B cell (primary cell): ENCODE data around the gene TIFAB. TPM values are rescaled to one million over a fixed set of nuclear protein-coding genes. Genes with fewer than 3 reads are reported as not detected.

ENCODE experiments used
- ATAC-seq: fragments of 200-7000 bp; cut with Tn5 transposase; one replicate; pipeline ENCODE4 v1.10.0; 2021; ENCODE audit warnings: low read depth, mild to moderate bottlenecking, moderate number of reproducible peaks, moderate library complexity
- CTCF ChIA-PET: fragments of 350-600 bp; sonication (Branson Sonifier 250); formaldehyde crosslinking; loops from one replicate; lab custom pipeline; 2021; ENCODE audit warnings: antibody characterized with exemption, inconsistent platforms; lab: Charles Lee
- POLR2A ChIA-PET: fragments of 350-600 bp; sonication (Branson Sonifier 250); formaldehyde crosslinking; loops from one replicate; lab custom pipeline; 2021; ENCODE audit warnings: antibody characterized with exemption; lab: Charles Lee
- DNase-seq: peaks from one replicate; pipeline ENCODE4 v3.0.0; 2013
- H2AFZ ChIP-seq: 2 replicates; pipeline ENCODE4 v1.6.1; 2012; ENCODE audit warnings: mild to moderate bottlenecking, low read depth, low read length; ENCODE audit not compliant: insufficient read depth, poor library complexity, severe bottlenecking
- H3K27ac ChIP-seq, 2 donors: 1 replicate in 1 of 2; 2 replicates in 1 of 2; pipeline ENCODE4 v1.5.1; 2012 to 2013; ENCODE audit warnings: low read length in 2 of 2, mild to moderate bottlenecking in 2 of 2, moderate library complexity in 1 of 2
- H3K27me3 ChIP-seq, 4 experiments: fragments of 200-600 bp in 1 of 4; sonication (generic) in 1 of 4; replicated peaks in 1 of 4; 1 replicate in 2 of 4; 2 replicates in 2 of 4; pipeline versions ENCODE4 v1.6.1 to v1.7.0; 2013 to 2016; ENCODE audit warnings: low read length in 3 of 4, mild to moderate bottlenecking in 2 of 4, mixed read lengths in 1 of 4, moderate library complexity in 1 of 4; ENCODE audit not compliant: insufficient read depth in 4 of 4, control insufficient read depth in 3 of 4; ENCODE audit errors: control extremely low read depth in 1 of 4
- H3K36me3 ChIP-seq, 2 experiments: replicated peaks in 1 of 2; 1 replicate in 1 of 2; 2 replicates in 1 of 2; pipeline versions ENCODE4 v1.6.1 to v1.7.1; 2013; ENCODE audit warnings: low read length in 1 of 2; ENCODE audit not compliant: insufficient read depth in 2 of 2, control insufficient read depth in 1 of 2; ENCODE audit errors: control extremely low read depth in 1 of 2, extremely low read depth in 1 of 2
- H3K4me1 ChIP-seq, 2 donors: fragments of 200-600 bp in 1 of 2; sonication (generic) in 1 of 2; 1 replicate in 1 of 2; 2 replicates in 1 of 2; pipeline versions ENCODE4 v1.5.1 to v1.6.1; 2013 to 2017; ENCODE audit warnings: low read length in 2 of 2; ENCODE audit not compliant: control insufficient read depth in 2 of 2, insufficient read depth in 2 of 2
- H3K4me2 ChIP-seq: replicated peaks from 2 replicates; pipeline ENCODE3; 2012; ENCODE audit warnings: mild to moderate bottlenecking, low read depth, low read length; ENCODE audit not compliant: poor library complexity, severe bottlenecking
- H3K4me3 ChIP-seq, 5 experiments: fragments of 200-600 bp in 1 of 5; sonication (generic) in 1 of 5; 1 replicate in 3 of 5; 2 replicates in 2 of 5; pipeline versions ENCODE4 v1.5.1 to v1.7.0; 2011 to 2016; ENCODE audit warnings: low read length in 4 of 5, mild to moderate bottlenecking in 4 of 5, low read depth in 2 of 5, control low read depth in 1 of 5, moderate library complexity in 1 of 5; ENCODE audit not compliant: insufficient read depth in 1 of 5; ENCODE audit errors: control extremely low read depth in 1 of 5, extremely low read depth in 1 of 5
- H3K79me2 ChIP-seq: fragments of 200-600 bp; sonication (generic); one replicate; pipeline ENCODE4 v1.6.0; 2016; ENCODE audit warnings: low read length; ENCODE audit not compliant: control insufficient read depth, insufficient read depth
- H3K9ac ChIP-seq: fragments of 200-600 bp; sonication (generic); 2 replicates; pipeline ENCODE4 v1.6.1; 2017; ENCODE audit warnings: mild to moderate bottlenecking, low read length, moderate library complexity
- H3K9me3 ChIP-seq, 3 donors: one replicate each; pipeline versions ENCODE4 v1.6.1 to v1.7.1; 2013; ENCODE audit warnings: low read length in 2 of 3; ENCODE audit not compliant: control insufficient read depth in 2 of 3, insufficient read depth in 1 of 3; ENCODE audit errors: control extremely low read depth in 1 of 3
- H4K20me1 ChIP-seq: 2 replicates; pipeline ENCODE4 v1.6.0; 2012; ENCODE audit warnings: mild to moderate bottlenecking, low read length; ENCODE audit not compliant: insufficient read depth, control insufficient read depth, poor library complexity, severe bottlenecking
- H3K27ac Mint-ChIP-seq: one replicate; pipeline ENCODE4 v1.8.0; 2021; ENCODE audit warnings: mixed read lengths
- H3K27me3 Mint-ChIP-seq: one replicate; pipeline ENCODE4 v1.8.0; 2021; ENCODE audit warnings: mixed read lengths
- H3K4me1 Mint-ChIP-seq: one replicate; pipeline ENCODE4 v1.8.0; 2021; ENCODE audit warnings: mixed read lengths
- H3K4me3 Mint-ChIP-seq: one replicate; pipeline ENCODE4 v1.8.0; 2021; ENCODE audit warnings: mixed read lengths
- H3K9me3 Mint-ChIP-seq: one replicate; pipeline ENCODE4 v1.8.0; 2022; ENCODE audit warnings: mixed read lengths; ENCODE audit not compliant: insufficient read depth
- CTCF ChIP-seq: fragments of 200-600 bp; IDR thresholded peaks from one replicate; pipeline ENCODE4 v1.8.0; 2022; ENCODE audit warnings: antibody characterized with exemption, mild to moderate bottlenecking
- EZH2 ChIP-seq: IDR thresholded peaks from 2 replicates; pipeline ENCODE4 v1.6.1; 2012; ENCODE audit warnings: borderline replicate concordance, low read depth, mild to moderate bottlenecking, moderate library complexity, low read length; ENCODE audit not compliant: insufficient read depth, poor library complexity, severe bottlenecking
- WGBS: methylation state at CpG from one replicate; pipeline ENCODE4 v1.1.5; 2013; ENCODE audit warnings: missing lambda C conversion rate; ENCODE audit not compliant: insufficient coverage; 5-methylcytosine and 5-hydroxymethylcytosine counted together
- intact Hi-C: fragments of 100-400 bp; cut with micrococcal nuclease; formaldehyde crosslinking; loops from one replicate; pipeline ENCODE4 v1.10.0; 2022
- polyA plus RNA-seq: library from polyadenylated mRNA; depleted of rRNA; stranded (reverse); fragments of >200 nt; gene quantifications from 2 replicates; pipeline ENCODE4 v1.2.3, GENCODE V29; 2012
- total RNA-seq, 2 donors: library from RNA; stranded (reverse); fragments of 120-200 nt in 1 of 2; gene quantifications; 1 replicate in 1 of 2; 2 replicates in 1 of 2; pipeline versions ENCODE4 v1.2.3 to v1.2.4, GENCODE V29; 2013 to 2022

TIFAB gene
- total and polyA plus RNA-seq, 2 donors (not counting 1 experiment from before 2014, with no cell fraction given): not detected

DNA sequence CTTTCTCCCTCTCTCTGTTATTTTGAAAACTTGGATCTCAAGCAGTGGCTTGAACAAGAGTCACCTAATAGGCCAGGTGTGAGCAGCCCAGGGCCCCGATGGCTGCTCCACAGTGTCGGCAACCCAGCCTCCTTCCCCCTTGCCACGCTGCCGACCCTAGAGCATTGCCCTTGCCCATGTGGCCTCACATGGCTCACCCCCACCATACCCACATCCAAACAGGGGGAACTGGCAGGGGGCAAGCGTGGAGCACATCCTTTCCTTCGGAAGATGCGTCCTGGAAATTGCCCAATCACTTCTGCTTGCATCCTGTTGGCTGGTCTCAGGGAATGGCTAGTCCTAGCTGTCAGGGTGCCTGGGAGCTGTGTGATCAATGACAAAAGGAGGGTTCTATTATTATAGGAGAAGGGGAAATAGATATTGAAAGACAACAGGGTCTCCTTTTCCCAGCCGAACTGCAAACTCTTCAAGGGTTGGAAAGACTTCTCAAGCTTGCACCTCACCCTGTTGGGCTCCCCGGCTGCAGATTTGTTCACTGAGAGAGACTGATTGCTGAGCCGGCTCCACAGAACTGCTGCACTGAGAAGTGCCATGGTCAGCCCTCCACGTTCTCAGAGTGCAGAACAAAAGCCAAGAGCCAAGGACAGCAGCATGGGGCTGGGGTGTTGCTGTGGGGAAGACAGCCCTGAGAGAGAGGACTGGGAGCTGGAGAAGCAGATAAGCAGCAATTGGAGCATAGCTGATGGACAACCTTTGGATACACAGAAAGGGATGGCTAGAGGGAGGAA is 8.3 kb upstream of the TIFAB start:
- intact Hi-C loops: no loop called here

More for the DNA sequence above, 8.3 kb upstream of the TIFAB start:
- Histone ChIP-seq H3K9ac (no peak overlapping the region), H3K4me2 (no peak overlapping the region), H2AFZ (no peak overlapping the region), H3K27me3 (peaks cover 0 to 11% (median 3%) of the 10 kb centered on the region in 4 experiments), H3K27ac (no peak overlapping the region), H3K9me3 (peaks cover 0 to 4% (median 0%) of the 10 kb centered on the region in 3 donors), H3K4me1 (no peaks in the 10 kb centered on the region), H3K36me3 (no peaks in the 10 kb centered on the region), H4K20me1 (no peaks in the 10 kb centered on the region), H3K4me3 (no peak overlapping the region), H3K79me2 (no peaks in the 10 kb centered on the region)
- Mint-ChIP-seq H3K4me3 (no peak overlapping the region), H3K4me1 (peaks cover 6% of the 10 kb centered on the region), H3K27ac (no peak overlapping the region), H3K27me3 (peaks cover 49% of the 10 kb centered on the region), H3K9me3 (no peaks in the 10 kb centered on the region)
- ATAC-seq (no peak), DNase-seq (no peak)
- POLR2A ChIA-PET: no interaction called here
- 93% methylated on average over 11 of the region's 11 CpGs for WGBS
- CTCF ChIA-PET: interaction anchor here (1.0 to 7.5 kb wide), 3 partner anchors 12 to 106 kb away, joined by 3 to 67 read pairs (median 4); no protein-coding TSS in a partner anchor
- TF ChIP-seq CTCF (no peak), EZH2 (no peak)
